ENCODE results near the gene PCCA.
"Not testable (repeated sequence)": the region's sequence is repeated elsewhere in the genome, so short reads cannot be mapped to it uniquely, and the experiment has no call there.

Gene PCCA

GRCh38 chr13:100363874-100364273 is 275.0 kb downstream of the PCCA start:
- peak; percentile 39 for DNase-seq (ENCODE audit: extremely low read depth, low read depth)
- TF ChIP-seq CTCF (IDR thresholded peaks at IDR 0.05; ENCODE audit: low read depth, low read length, missing control alignments) = no peak
- no peak overlapping the region for H3K4me3 ChIP-seq (replicated peaks; ENCODE audit: low read depth, low read length)

GRCh38 chr13:100364591-100364990 is 275.7 kb downstream of the PCCA start:
- no peak for TF ChIP-seq CTCF (IDR thresholded peaks at IDR 0.05; ENCODE audit: low read depth, low read length, missing control alignments)
- H3K4me3 ChIP-seq (replicated peaks; ENCODE audit: low read depth, low read length) = no peak overlapping the region
- DNase-seq (ENCODE audit: extremely low read depth, low read depth) = no peak

GRCh38 chr13:100365680-100366079 is 276.8 kb downstream of the PCCA start:
- TF ChIP-seq CTCF (IDR thresholded peaks at IDR 0.05; ENCODE audit: low read depth, low read length, missing control alignments) = no peak
- no peak for DNase-seq (ENCODE audit: extremely low read depth, low read depth)
- H3K4me3 ChIP-seq (replicated peaks; ENCODE audit: low read depth, low read length) = no peak overlapping the region

- DNase-seq (ENCODE audit: extremely low read depth, low read depth) = no peak
- TF ChIP-seq CTCF (IDR thresholded peaks at IDR 0.05; ENCODE audit: low read depth, low read length, missing control alignments) = no peak
- no peak overlapping the region for H3K4me3 ChIP-seq (replicated peaks; ENCODE audit: low read depth, low read length)
Observed at GRCh38 chr13:100378533-100378932, 289.6 kb downstream of the PCCA start.

- no peak overlapping the region for H3K4me3 ChIP-seq (replicated peaks; ENCODE audit: low read depth, low read length)
- no peak for DNase-seq (ENCODE audit: extremely low read depth, low read depth)
- TF ChIP-seq CTCF (IDR thresholded peaks at IDR 0.05; ENCODE audit: low read depth, low read length, missing control alignments) = no peak
Observed at GRCh38 chr13:100381595-100382224, 292.8 kb downstream of the PCCA start.

- no peak overlapping the region for H3K4me3 ChIP-seq (replicated peaks; ENCODE audit: low read depth, low read length)
- TF ChIP-seq CTCF (IDR thresholded peaks at IDR 0.05; ENCODE audit: low read depth, low read length, missing control alignments) = no peak
- no peak for DNase-seq (ENCODE audit: extremely low read depth, low read depth)
Observed at GRCh38 chr13:100382785-100383184, 293.9 kb downstream of the PCCA start.

GRCh38 chr13:100387416-100387815 is 298.5 kb downstream of the PCCA start:
- DNase-seq (ENCODE audit: extremely low read depth, low read depth) = no peak
- no peak overlapping the region for H3K4me3 ChIP-seq (replicated peaks; ENCODE audit: low read depth, low read length)
- TF ChIP-seq CTCF (IDR thresholded peaks at IDR 0.05; ENCODE audit: low read depth, low read length, missing control alignments) = no peak

GRCh38 chr13:100388150-100388549 is 299.3 kb downstream of the PCCA start:
- H3K4me3 ChIP-seq (replicated peaks; ENCODE audit: low read depth, low read length); DNase-seq (ENCODE audit: extremely low read depth, low read depth): not testable (repeated sequence)
